GM23338 (cell line): ENCODE data around the gene MVB12B. TPM values are rescaled to one million over a fixed set of nuclear protein-coding genes. Genes with fewer than 3 reads are reported as not detected.

ENCODE experiments used
- ATAC-seq: fragments of 200-7000 bp; cut with Tn5 transposase; 3 replicates; pipeline ENCODE4 v1.9.1; 2020
- DNase-seq: peaks from one replicate; pipeline ENCODE4 v3.0.0-alpha.2; 2015; ENCODE audit warnings: low spot score
- H2AFZ ChIP-seq: fragments of 200-600 bp; sonication (generic); 2 replicates; pipeline ENCODE4 v1.8.0; 2016; ENCODE audit warnings: antibody characterized with exemption, mild to moderate bottlenecking, moderate library complexity
- H3F3A ChIP-seq: fragments of 200-600 bp; sonication (generic); replicated peaks from 2 replicates; pipeline ENCODE4 v1.8.0; 2017; ENCODE audit warnings: antibody characterized with exemption, mixed run types, low read depth
- H3K27ac ChIP-seq: fragments of 200-600 bp; sonication (generic); 2 replicates; pipeline ENCODE4 v1.6.1; 2016; ENCODE audit warnings: low read depth
- H3K27me3 ChIP-seq: fragments of 200-600 bp; sonication (generic); 2 replicates; pipeline ENCODE4 v1.8.0; 2016; ENCODE audit warnings: mild to moderate bottlenecking, mixed run types, moderate library complexity; ENCODE audit not compliant: insufficient read depth
- H3K36me3 ChIP-seq: fragments of 200-600 bp; sonication (generic); 2 replicates; pipeline ENCODE4 v1.8.0; 2016; ENCODE audit warnings: mild to moderate bottlenecking; ENCODE audit not compliant: insufficient read depth
- H3K4me1 ChIP-seq: fragments of 200-600 bp; sonication (generic); 2 replicates; pipeline ENCODE4 v1.8.0; 2016; ENCODE audit warnings: mild to moderate bottlenecking, moderate library complexity; ENCODE audit not compliant: insufficient read depth
- H3K4me2 ChIP-seq: fragments of 200-600 bp; sonication (generic); 2 replicates; pipeline ENCODE4 v1.7.1; 2017; ENCODE audit warnings: mixed run types
- H3K4me3 ChIP-seq: fragments of 200-600 bp; sonication (generic); 2 replicates; pipeline ENCODE4 v1.6.1; 2016; ENCODE audit warnings: mixed run types
- H3K79me2 ChIP-seq: fragments of 200-600 bp; sonication (generic); replicated peaks from 2 replicates; pipeline ENCODE4 v1.8.0; 2017; ENCODE audit warnings: mild to moderate bottlenecking; ENCODE audit not compliant: insufficient read depth
- H3K9me2 ChIP-seq: fragments of 200-600 bp; sonication (generic); 2 replicates; pipeline ENCODE4 v1.8.0; 2017; ENCODE audit not compliant: insufficient read depth
- H4K20me1 ChIP-seq: fragments of 200-600 bp; sonication (generic); replicated peaks from 2 replicates; pipeline ENCODE4 v1.8.0; 2017; ENCODE audit warnings: mild to moderate bottlenecking; ENCODE audit not compliant: insufficient read depth
- H3K27ac Mint-ChIP-seq: 2 replicates; pipeline ENCODE4 v1.8.0; 2020; ENCODE audit warnings: inconsistent platforms, mild to moderate bottlenecking, moderate library complexity, mixed read lengths
- H3K27me3 Mint-ChIP-seq: 3 replicates; pipeline ENCODE4 v1.8.0; 2022; ENCODE audit warnings: low read depth, mild to moderate bottlenecking, moderate library complexity, mixed read lengths, inconsistent platforms; ENCODE audit not compliant: insufficient read depth, poor library complexity
- H3K36me3 Mint-ChIP-seq: 3 replicates; pipeline ENCODE4 v1.8.0; 2021; ENCODE audit warnings: low read depth, mild to moderate bottlenecking, inconsistent platforms, moderate library complexity, mixed read lengths
- H3K4me1 Mint-ChIP-seq: 3 replicates; pipeline ENCODE4 v1.8.0; 2020; ENCODE audit warnings: mild to moderate bottlenecking, inconsistent platforms, mixed read lengths
- H3K4me3 Mint-ChIP-seq: 3 replicates; pipeline ENCODE4 v1.8.0; 2021; ENCODE audit warnings: moderate library complexity, mild to moderate bottlenecking, inconsistent platforms, mixed read lengths
- H3K9me3 Mint-ChIP-seq: 3 replicates; pipeline ENCODE4 v1.8.0; 2020; ENCODE audit warnings: moderate library complexity, mild to moderate bottlenecking, inconsistent platforms, mixed read lengths
- CTCF ChIP-seq, 2 experiments: fragments of 200-600 bp in 1 of 2; sonication (generic) in 1 of 2; conservative IDR thresholded peaks; 2 replicates each; pipeline versions ENCODE4 v1.5.1 to v1.6.1; 2016 to 2017; ENCODE audit warnings: antibody characterized with exemption in 2 of 2, low read depth in 2 of 2, mild to moderate bottlenecking in 2 of 2, moderate library complexity in 1 of 2
- EZH2phosphoT487 ChIP-seq: fragments of 200-600 bp; sonication (generic); IDR thresholded peaks from one replicate; pipeline ENCODE4 v1.8.1; 2018; ENCODE audit warnings: antibody characterized with exemption; ENCODE audit not compliant: unreplicated experiment
- JUNB ChIP-seq: IDR thresholded peaks from one replicate; pipeline ENCODE4 v1.6.1; 2016; ENCODE audit warnings: antibody characterized with exemption; ENCODE audit not compliant: unreplicated experiment
- NANOG ChIP-seq: IDR thresholded peaks from 2 replicates; pipeline ENCODE4 v1.6.1; 2016; ENCODE audit warnings: antibody characterized with exemption, borderline replicate concordance
- POLR2AphosphoS5 ChIP-seq: IDR thresholded peaks from 2 replicates; pipeline ENCODE4 v1.6.1; 2016; ENCODE audit warnings: antibody characterized with exemption, low read depth
- ZNF114 ChIP-seq: fragments of 250-450 bp; sonication (Bioruptor Pico); IDR thresholded peaks from 2 replicates; pipeline ENCODE4 v1.5.0; 2020; ENCODE audit warnings: mild to moderate bottlenecking, moderate library complexity
- ZNF462 ChIP-seq: fragments of 250-450 bp; sonication (Bioruptor Pico); IDR thresholded peaks from 2 replicates; pipeline ENCODE4 v1.5.0; 2020; ENCODE audit warnings: mild to moderate bottlenecking, moderate library complexity
- polyA plus RNA-seq: library from polyadenylated mRNA; unstranded; fragments of >200 nt; fragmentation: Nextera tagmentation; extraction: Ambion mirVana; gene quantifications from 2 replicates; pipeline ENCODE4 v1.2.1, GENCODE V29; 2016
- total RNA-seq: library from RNA; depleted of rRNA; stranded (reverse); fragments of >200 nt; shearing (Covaris generic); gene quantifications from 2 replicates; pipeline ENCODE4 v1.2.3, GENCODE V29; 2014
- TF ChIP-seq, protein P1 (sequence below): IDR thresholded peaks from 2 replicates; pipeline ENCODE4 v1.6.1; 2016; ENCODE audit warnings: antibody characterized with exemption

The MVB12B gene
- total and polyA plus RNA-seq, 2 experiments from 2014 or later = 1.9 to 6.6 TPM

DNA sequence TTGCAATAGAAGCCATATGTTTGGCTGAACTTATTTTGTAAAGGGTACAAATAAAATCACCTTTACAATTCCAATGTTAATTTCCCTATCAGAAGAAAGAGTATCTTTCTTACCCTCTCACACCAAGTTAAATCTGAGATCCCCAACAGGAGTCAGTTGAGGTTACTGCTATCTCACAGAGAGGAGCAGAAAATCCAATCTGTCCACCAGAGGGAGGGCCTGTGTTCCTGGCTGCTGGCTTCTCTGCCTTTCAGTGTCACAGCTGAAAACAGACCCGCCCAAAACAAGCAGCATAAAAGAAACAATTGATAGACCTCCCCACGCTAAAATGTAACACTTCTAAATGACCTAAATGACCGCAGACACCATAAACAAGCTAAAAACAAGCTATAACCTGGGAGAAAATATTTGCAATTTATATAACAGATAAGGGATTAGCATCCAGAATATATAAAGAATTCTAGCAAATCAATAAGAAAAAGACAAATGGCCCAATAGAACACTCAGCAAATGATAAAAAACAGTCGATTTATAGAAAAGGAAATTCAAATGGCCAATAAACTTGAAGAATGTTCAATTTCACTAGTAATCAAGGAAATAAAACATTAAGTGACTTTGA, 24.5 kb upstream of the MVB12B start:
- H3K4me3 Mint-ChIP-seq = no peak overlapping the region
- Histone ChIP-seq H3K4me2 (no peak overlapping the region), H3K27ac (no peak overlapping the region), H3K36me3 (no peaks in the 10 kb centered on the region), H2AFZ (no peak overlapping the region), H3K4me1 (no peaks in the 10 kb centered on the region), H3K79me2 (no peaks in the 10 kb centered on the region), H3K9me2 (no peaks in the 10 kb centered on the region), H3F3A (no peaks in the 10 kb centered on the region), H3K27me3 (no peaks in the 10 kb centered on the region), H3K4me3 (no peak overlapping the region), H4K20me1 (no peaks in the 10 kb centered on the region)
- H3K27ac Mint-ChIP-seq = no peak overlapping the region
- no peak for TF ChIP-seq EZH2phosphoT487
- TF ChIP-seq POLR2AphosphoS5 = no peak
- peak; percentile 81 to 86 for TF ChIP-seq CTCF (conservative IDR thresholded peaks at IDR 0.05; ENCODE audit: low read depth in 2 of 2)
- TF ChIP-seq ZNF114 = no peak
- no peak for TF ChIP-seq NANOG
- DNase-seq (peak; percentile 89), ATAC-seq (peak; percentile 89)
- no peaks in the 10 kb centered on the region for H3K36me3 Mint-ChIP-seq
- H3K4me1 Mint-ChIP-seq = peaks cover 4% of the 10 kb centered on the region; the same call in 2 of the 3 replicates
- peaks cover 9% of the 10 kb centered on the region for H3K27me3 Mint-ChIP-seq
- no peaks in the 10 kb centered on the region for H3K9me3 Mint-ChIP-seq

DNA sequence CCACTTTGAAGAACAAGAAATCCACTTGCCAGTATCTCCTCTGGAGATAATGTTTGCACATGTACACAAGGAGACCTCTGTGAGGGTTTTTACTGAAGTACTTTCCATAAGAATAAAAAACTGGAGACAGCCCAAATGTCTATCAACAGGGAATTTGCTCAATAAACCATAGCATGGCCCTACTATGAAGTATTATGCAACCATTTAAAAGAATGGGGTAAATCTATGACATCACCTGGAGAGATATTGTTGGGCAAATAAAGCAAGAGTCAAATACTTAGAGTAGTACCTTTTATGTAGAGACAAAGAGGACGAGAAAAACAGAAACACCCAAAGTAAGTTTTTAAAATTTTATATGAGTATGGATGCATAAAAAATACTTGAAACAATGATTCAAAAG, 23.9 kb upstream of the MVB12B start:
- Histone ChIP-seq H3K4me2 (no peak overlapping the region), H3K79me2 (no peaks in the 10 kb centered on the region), H3K9me2 (no peaks in the 10 kb centered on the region), H3K27me3 (no peaks in the 10 kb centered on the region), H3F3A (no peaks in the 10 kb centered on the region), H2AFZ (no peak overlapping the region), H4K20me1 (no peaks in the 10 kb centered on the region), H3K27ac (no peak overlapping the region), H3K4me1 (no peaks in the 10 kb centered on the region), H3K4me3 (no peak overlapping the region), H3K36me3 (no peaks in the 10 kb centered on the region)
- Mint-ChIP-seq H3K27ac (no peak overlapping the region), H3K4me1 (peaks cover 4% of the 10 kb centered on the region; the same call in 2 of the 3 replicates), H3K4me3 (no peak overlapping the region), H3K36me3 (no peaks in the 10 kb centered on the region; the same call in 2 of the 3 replicates), H3K9me3 (no peaks in the 10 kb centered on the region), H3K27me3 (peaks cover 11% of the 10 kb centered on the region)
- ATAC-seq (no peak), DNase-seq (no peak)
- TF ChIP-seq ZNF462 (CRISPR knock-in tag) = no peak
- TF ChIP-seq JUNB = no peak
- no peak for TF ChIP-seq CTCF (conservative IDR thresholded peaks at IDR 0.05; ENCODE audit: low read depth in 2 of 2)
- TF ChIP-seq NANOG = no peak
- TF ChIP-seq, protein P1, sequence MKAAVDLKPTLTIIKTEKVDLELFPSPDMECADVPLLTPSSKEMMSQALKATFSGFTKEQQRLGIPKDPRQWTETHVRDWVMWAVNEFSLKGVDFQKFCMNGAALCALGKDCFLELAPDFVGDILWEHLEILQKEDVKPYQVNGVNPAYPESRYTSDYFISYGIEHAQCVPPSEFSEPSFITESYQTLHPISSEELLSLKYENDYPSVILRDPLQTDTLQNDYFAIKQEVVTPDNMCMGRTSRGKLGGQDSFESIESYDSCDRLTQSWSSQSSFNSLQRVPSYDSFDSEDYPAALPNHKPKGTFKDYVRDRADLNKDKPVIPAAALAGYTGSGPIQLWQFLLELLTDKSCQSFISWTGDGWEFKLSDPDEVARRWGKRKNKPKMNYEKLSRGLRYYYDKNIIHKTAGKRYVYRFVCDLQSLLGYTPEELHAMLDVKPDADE = no peak
